GM19193 (cell line): Measurements from ENCODE around the gene CD28.

Source experiments
- POLR2A ChIP-seq: IDR thresholded peaks from 4 replicates; pipeline ENCODE4 v1.6.1; 2011; ENCODE audit not compliant: insufficient read depth, insufficient read length; ENCODE audit errors: extremely low read depth

The CD28 gene

DNA sequence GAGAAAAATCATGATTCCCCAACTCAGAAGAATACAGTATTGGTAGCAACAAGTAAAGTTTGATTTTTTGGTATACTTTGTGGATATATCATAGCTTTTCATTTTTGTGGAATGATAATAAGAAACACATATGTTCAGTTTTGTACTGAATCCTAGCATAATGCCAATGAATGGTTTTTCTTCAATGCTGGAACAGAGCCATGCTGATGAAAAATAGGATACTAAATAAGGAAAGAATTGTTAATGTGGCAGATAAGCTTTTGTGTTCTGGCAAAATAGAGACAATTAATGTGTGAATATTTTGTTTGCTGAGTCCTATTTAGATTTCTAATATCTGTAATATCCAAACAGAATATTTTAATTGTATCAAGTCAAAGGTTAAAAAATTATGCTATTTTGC is 21.9 kb downstream of the CD28 start:
- no peak for TF ChIP-seq POLR2A

DNA sequence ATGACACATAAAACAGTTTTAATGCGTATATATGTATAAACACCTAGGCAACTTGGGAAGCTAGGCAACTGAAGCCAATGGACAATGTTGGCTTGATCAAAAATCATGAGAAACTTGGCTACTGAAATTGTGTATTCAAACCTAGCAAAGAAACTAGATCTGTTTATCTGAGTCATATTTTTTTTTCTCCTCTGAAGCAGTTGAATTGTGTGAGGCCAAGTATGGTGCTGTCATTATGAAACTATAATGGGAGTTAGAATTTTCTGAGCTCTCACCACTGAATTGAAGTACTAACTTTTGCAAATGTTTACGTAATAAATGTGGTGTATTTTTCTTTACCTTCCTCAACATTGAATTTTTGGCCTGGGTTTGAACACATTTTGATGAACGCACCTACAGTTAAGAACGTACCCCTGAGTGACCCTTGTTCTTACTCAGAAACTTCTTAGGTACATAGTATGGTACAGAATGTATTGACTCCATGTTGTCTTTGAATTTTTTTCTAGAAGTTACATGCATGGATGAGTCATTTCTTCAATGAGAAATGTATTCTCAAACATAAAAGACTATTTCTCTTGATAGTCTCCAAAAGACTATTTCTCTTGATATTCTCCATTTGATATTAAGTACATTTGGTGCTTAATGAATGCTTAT is 23.8 kb downstream of the CD28 start:
- TF ChIP-seq POLR2A: no peak

DNA sequence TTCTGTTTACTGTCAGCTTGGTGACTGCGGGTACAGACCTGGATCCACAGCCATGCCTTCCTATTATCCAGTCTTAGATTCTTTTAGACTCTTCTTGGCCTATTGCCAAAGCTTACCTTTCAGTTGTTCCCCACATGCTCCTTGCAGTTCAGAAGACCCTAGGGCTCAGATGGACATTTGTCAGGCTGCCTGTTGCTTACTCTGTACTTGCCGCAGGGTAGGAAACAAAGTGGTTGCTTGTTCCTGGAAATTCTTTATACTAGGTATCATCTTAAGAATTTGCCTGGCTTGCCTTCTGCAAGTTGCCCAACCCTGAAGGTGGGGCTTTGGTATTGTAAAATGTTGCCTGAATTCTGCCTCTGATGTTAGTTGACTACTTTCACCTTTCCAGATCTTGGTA is 24.4 kb downstream of the CD28 start:
- TF ChIP-seq POLR2A: no peak

DNA sequence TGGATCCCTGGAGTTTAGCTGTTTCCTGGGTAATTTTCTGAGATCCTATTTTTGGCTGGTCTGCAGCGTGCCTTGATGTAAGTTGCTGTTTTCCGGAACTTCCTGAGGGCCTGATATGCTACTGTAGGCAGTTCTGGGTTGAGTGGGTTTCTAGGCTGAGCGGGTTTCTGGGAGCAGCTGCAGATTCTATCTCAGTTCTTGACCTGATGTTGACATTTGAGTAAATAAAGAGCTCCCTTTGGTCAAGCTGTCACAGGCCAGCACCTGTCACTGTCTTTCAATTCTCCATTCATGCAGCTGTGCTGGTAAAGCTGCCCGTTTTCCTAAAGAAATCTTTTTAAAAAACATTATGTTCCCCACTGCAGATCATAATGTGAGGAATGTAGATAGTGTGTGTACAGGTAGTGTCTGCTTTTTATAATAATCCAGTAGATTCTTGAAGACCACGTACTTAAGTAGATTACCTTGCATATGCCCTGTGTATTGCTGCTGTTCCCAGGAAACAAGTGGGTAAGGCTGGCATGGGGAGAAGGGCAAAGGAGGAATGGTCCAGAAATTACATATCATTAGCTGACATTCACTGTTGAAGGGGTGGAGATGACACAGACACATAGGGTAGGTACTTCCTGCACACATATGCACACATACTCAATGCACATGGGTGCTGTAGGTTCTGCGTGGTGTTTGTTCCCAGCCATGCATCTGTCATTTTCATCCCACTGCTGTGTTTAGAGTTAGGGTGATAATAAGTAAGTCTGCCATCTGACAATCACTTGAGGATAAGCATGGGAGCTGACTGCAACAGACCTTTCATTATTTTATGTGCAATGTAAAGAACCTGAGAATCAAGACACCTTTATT is 25.9 kb downstream of the CD28 start:
- TF ChIP-seq POLR2A: no peak

DNA sequence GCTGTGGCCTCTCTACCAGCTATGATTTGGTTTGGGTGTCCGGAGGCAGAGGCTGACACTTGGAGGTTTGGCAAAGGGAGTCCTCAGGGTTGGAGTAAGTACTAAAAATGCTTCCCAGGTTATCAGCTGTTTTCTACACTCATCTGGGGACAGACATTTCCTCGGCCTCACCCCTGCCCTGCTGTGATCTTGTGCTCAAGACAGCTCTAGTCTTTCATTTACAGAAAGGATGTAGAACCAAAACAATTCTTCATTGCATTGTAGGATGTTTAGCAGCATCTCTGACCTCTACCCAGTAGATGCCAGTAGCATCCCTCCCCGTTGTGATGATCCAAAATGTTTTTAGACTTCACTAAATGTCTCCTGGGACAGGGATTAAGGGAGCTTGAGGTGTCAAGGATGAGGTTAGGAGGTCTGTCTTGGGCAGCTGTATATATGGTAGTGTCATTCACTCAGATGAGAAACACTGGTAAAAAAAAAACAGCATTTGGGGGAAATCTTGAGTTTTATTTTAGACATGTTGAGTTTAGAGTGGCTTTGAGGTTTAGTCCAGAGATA is 26.6 kb downstream of the CD28 start:
- TF ChIP-seq POLR2A: no peak

DNA sequence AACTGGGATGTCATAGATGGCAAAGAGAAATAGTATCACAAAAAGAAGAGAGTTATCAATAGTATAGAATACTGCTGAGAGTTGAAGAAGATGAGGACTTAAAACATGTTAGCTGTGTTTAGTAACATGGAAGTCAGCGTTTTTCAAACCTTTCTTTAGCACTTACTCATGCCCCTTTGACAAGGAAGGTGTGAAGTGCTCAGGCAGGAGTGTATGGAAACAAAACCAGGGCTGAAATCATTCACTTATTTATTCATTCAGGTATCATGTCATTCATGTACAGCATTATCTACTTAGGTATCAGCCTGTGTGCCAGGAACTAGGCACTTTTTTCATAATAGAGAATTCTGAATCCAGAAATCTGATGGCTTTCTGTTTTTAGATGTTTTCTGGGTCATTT is 27.2 kb downstream of the CD28 start:
- TF ChIP-seq POLR2A: no peak

DNA sequence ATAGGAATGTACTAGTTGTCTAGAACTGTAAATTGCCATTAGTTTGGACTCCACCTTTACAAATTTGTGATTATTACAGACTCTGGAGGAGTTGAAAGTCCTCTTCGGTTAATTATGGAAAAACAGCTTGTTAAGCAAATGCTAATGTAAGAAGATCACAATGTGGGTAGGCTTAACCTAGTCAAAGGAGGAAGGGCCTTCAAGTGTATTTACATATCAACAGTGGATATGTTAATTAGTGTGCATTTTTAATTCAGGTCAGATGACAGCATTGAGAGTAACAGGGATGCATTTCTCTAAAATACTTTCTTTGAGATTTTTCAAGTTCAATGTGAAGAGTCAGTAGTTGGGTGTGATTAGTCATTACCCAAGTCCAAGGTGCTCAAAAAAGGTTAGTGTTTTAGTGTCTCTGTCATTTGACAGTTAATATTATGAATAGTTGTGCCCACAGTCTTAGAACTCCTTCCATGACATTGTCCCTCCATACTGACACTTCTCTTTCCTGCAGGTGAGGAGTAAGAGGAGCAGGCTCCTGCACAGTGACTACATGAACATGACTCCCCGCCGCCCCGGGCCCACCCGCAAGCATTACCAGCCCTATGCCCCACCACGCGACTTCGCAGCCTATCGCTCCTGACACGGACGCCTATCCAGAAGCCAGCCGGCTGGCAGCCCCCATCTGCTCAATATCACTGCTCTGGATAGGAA is 28.0 kb downstream of the CD28 start:
- TF ChIP-seq POLR2A: no peak

DNA sequence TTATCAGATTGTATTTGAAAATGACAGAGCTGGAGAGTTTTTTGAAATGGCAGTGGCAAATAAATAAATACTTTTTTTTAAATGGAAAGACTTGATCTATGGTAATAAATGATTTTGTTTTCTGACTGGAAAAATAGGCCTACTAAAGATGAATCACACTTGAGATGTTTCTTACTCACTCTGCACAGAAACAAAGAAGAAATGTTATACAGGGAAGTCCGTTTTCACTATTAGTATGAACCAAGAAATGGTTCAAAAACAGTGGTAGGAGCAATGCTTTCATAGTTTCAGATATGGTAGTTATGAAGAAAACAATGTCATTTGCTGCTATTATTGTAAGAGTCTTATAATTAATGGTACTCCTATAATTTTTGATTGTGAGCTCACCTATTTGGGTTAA is 30.9 kb downstream of the CD28 start:
- no peak for TF ChIP-seq POLR2A

DNA sequence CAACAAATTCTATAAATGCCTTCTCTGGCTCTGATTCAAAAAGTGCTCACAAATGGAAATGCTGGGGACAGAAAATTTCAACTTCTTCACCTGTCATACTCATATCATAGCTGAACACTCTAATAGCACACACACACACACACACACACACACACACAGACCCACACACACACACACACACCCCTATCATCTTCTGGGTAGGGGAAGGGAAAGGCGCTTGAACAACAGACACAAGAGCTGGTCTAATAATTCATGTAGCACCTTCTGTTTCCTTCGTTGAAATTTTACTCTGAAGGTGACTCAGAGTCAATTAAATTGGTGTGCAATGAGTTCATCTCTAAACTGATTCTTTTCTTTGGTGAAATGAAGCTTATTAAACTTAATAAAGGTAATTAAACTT is 32.9 kb downstream of the CD28 start:
- no peak for TF ChIP-seq POLR2A

DNA sequence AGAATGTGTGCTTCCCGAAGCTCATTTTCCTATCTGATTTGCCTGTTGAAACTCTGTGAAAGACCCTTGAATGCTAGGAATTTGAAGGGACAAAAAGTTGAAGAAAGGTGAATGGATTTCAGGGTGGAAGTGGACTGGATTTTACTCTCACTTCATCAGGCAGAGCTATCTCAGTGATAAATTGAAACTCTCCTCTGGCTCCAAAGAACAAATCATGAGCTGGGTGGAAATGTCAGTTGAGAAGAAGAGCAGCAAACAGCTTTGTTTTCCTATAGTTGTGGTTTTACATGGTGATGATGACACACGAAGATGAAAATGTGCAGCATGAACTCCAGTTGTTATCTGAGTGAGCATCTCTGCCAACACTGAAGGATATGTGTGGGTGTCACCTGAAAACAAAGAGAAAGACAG is 34.4 kb downstream of the CD28 start:
- TF ChIP-seq POLR2A: no peak

DNA sequence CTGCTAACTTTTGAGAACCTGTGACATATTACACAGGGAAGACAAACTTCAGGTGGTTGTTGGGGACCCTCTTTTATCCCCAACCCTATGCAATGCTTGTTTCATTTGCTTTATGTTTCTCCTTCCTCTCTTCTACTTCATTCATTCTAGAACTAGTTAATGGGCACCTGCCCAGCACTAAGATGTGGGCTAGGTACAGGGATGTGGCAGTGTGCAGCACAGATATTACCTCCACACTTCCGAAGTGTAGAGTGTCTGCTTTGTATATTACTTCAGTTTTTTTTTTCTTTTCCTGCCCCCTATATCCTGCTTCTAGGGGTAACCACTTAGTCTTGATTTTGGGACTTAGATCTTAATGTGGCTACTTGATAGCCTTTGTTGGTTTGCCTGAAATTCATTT is 35.1 kb downstream of the CD28 start:
- no peak for TF ChIP-seq POLR2A

DNA sequence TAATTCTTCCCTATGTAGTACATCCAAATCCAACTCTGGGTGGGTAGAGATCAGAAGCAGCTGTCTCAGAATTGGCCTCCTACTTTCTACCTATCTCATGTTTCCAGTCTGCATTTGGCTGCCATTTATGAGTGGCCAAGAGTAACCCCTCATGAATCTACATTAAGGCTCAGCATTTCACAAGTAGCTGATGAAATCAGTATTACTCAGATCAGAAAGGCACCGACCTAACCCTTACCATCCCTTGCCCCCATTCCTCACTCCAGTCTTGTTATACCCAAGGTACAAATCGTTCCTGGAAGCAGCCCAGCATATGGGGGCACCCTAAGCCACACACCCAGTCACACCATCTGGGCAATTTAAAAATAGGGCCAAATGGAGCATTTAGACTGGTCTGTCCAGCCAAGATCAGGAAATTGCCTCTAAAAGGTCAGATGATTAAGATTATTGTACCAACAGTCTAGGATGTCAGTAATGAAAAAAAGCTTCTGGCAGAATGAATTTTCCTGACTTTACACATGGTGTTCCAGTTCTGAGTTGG is 37.1 kb downstream of the CD28 start:
- no peak for TF ChIP-seq POLR2A

DNA sequence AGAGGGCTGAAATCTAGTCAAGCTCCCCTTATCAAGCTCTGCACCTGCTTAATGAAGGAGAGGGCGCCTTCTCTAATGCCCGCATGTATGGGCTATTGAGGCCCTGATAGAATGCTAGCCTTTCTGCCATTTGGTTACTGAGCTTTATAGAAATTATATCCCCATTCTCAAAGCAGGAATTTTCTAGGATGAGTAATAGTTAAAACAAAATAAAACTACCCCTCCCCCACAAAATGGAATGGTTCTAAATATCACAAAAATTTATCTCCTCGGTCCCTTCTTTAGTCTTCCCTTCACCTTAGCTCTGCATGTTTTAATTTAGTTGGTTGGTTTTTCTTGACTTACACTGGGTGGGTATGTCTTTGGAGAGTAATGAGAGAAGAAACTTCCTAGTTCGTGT is 37.7 kb downstream of the CD28 start:
- no peak for TF ChIP-seq POLR2A

DNA sequence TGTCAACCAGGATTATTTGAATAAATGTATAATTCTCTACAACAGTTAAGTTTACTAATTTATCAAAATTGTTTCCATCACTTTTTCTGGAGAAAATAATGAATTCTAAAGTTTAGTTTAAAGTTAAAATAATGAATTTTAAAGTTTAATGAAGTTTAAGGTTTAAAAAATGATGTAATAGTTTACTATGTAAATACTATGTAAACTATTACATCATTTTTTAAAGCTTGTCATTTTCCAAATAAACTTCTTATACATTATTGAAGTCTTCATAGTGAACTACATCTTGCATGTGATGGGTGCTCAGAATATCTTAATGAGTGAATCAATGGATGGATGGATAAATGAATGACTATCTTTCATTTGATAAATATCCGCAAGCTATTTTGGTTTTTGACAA is 38.8 kb downstream of the CD28 start:
- no peak for TF ChIP-seq POLR2A
